ENCODE measurements around the gene KCNAB1.
"Not testable (repeated sequence)": the region's sequence is repeated elsewhere in the genome, so short reads cannot be mapped to it uniquely, and the experiment has no call there.

Gene KCNAB1

DNA sequence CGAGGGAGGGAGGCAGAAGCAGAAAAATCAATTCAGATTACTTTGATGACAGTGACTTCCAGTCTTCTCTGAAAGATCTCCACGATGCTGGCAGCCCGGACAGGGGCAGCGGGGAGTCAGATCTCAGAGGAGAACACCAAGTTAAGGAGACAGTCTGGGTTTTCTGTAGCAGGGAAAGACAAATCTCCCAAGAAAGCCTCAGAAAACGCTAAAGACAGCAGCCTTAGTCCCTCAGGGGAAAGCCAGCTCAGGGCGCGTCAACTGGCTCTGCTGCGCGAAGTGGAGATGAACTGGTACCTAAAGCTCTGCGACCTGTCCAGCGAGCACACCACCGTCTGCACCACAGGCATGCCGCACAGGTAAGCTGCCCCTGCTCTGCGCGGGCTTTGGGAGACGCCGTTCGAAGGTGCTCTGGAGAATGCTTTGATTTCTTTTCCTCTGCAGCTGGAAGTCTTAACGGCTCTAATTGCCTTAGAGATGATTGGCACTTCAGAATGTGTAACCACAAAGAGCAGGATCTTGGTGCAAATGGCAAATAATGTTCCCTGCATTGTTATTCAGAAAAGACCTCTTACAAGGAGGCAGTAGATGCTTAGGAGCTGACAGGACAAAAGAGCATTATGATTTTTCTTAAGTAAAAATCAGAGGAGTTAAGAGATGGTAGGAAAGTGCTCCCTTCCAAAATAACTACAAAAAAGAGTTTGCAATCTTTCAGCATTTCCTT lies at the start of gene KCNAB1:
KCNAB1 (plus strand) TSS at position 51 of the 724 bp plus-strand sequence.
- no peak for DNase-seq (ENCODE audit: low read depth)
- no peak within 1 kb of the TSS for H3K4me3 ChIP-seq (ENCODE audit: low read depth, low read length)

- no peak for DNase-seq (ENCODE audit: low read depth)
- no peak overlapping the region for H3K4me3 ChIP-seq (ENCODE audit: low read depth, low read length)
These were observed 49.3 kb upstream of the KCNAB1 start for GRCh38 chr3:156071031-156071430.

DNA sequence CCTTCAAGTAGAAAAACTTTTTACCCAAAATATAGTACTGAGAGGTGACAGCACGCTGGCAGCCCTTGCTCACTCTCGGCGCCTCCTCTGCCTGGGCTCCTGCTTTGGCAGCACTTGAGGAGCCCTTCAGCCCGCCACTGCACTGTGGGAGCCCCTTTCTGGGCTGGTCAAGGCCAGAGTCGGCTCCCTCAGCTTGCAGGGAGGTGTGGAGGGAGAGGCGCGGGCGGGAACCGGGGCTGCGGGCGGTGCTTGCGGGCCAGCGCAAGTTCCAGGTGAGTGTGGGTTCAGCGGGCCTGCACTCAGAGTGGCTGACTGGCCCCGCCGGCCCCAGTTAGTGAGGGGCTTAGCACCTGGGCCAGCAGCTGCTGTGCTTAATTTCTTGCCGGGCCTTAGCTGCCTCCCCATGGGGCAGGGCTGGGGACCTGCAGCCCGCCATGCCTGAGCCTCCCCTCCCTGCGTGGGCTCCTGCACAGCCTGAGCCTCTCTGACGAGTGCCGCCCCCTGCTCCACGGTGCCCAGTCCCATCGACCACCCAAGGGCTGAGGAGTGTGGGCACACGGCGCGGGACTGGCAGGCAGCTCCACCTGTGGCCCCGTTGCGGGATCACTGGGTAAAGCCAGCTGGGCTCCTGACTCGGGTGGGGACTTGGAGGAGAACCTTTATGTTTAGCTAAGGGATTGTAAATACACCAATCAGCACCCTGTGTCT lies 47.3 kb upstream of the KCNAB1 start:
- H3K4me3 ChIP-seq (ENCODE audit: low read depth, low read length); DNase-seq (ENCODE audit: low read depth): not testable (repeated sequence)

- DNase-seq (ENCODE audit: low read depth): no peak
- no peak overlapping the region for H3K4me3 ChIP-seq (ENCODE audit: low read depth, low read length)
These were observed 30.3 kb upstream of the KCNAB1 start for GRCh38 chr3:156090126-156090525.

- no peak for DNase-seq (ENCODE audit: low read depth)
- no peak overlapping the region for H3K4me3 ChIP-seq (ENCODE audit: low read depth, low read length)
These were observed 26.4 kb upstream of the KCNAB1 start for GRCh38 chr3:156093964-156094363.

GRCh38 chr3:156094391-156094790 lies 26.0 kb upstream of the KCNAB1 start:
- H3K4me3 ChIP-seq (ENCODE audit: low read depth, low read length): no peak overlapping the region
- DNase-seq (ENCODE audit: low read depth): no peak

DNA sequence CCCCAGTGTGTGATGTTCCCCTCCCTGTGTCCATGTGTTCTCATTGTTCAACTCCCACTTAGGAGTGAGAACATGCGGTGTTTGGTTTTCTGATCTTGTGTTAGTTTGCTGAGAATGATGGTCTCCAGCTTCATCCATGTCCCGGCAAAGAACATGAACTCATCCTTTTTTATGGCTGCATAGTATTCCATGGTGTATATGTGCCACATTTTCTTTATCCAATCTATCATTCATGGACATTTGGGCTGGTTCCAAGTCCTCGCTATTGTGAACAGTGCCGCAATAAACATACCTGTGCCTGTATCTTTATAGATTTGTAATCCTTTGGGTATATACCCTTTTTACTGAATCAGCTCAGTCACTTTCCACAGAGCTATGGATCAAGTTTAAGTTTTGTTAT lies 24.7 kb upstream of the KCNAB1 start:
- DNase-seq (ENCODE audit: low read depth); H3K4me3 ChIP-seq (ENCODE audit: low read depth, low read length): not testable (repeated sequence)

- DNase-seq (ENCODE audit: low read depth): no peak
These were observed 21.8 kb upstream of the KCNAB1 start for GRCh38 chr3:156098437-156099035.

GRCh38 chr3:156099348-156099747 lies 21.0 kb upstream of the KCNAB1 start:
- H3K4me3 ChIP-seq (ENCODE audit: low read depth, low read length); DNase-seq (ENCODE audit: low read depth): not testable (repeated sequence)

More at GRCh38 chr3:156098437-156099035, 21.8 kb upstream of the KCNAB1 start:
- no peak overlapping the region for H3K4me3 ChIP-seq (ENCODE audit: low read depth, low read length)

- not testable (repeated sequence) for H3K4me3 ChIP-seq (ENCODE audit: low read depth, low read length); DNase-seq (ENCODE audit: low read depth)
These were observed 20.4 kb upstream of the KCNAB1 start for GRCh38 chr3:156099984-156100383.

GRCh38 chr3:156102267-156102931 lies 18.0 kb upstream of the KCNAB1 start:
- DNase-seq (ENCODE audit: low read depth): no peak
- no peak overlapping the region for H3K4me3 ChIP-seq (ENCODE audit: low read depth, low read length)

- H3K4me3 ChIP-seq (ENCODE audit: low read depth, low read length): no peak overlapping the region
- DNase-seq (ENCODE audit: low read depth): no peak
These were observed 13.5 kb upstream of the KCNAB1 start for GRCh38 chr3:156106721-156107373.

DNA sequence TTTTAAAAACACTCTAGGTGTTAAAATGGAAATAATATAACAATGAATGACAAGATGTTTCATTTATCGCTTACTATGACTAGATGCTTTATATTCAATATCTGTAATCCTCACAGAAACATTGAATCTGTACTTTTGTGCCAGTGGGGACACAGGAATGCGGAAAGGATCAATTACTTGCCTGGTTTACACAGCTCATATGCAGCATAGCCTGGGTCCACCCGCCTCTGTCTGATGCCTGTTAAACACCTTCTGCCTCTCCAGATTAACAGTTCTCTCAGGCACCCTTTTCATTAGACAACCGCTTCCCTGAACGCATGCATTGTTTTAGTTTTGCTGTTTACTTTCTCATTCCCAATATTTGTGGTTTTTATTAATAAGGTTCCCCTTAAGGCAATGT lies 12.9 kb upstream of the KCNAB1 start:
- DNase-seq (ENCODE audit: low read depth): no peak
- no peak overlapping the region for H3K4me3 ChIP-seq (ENCODE audit: low read depth, low read length)

- no peak for DNase-seq (ENCODE audit: low read depth)
- no peak overlapping the region for H3K4me3 ChIP-seq (ENCODE audit: low read depth, low read length)
These were observed 11.8 kb upstream of the KCNAB1 start for GRCh38 chr3:156108616-156109015.

- no peak overlapping the region for H3K4me3 ChIP-seq (ENCODE audit: low read depth, low read length)
- no peak for DNase-seq (ENCODE audit: low read depth)
These were observed 10.4 kb upstream of the KCNAB1 start for GRCh38 chr3:156109989-156110388.

DNA sequence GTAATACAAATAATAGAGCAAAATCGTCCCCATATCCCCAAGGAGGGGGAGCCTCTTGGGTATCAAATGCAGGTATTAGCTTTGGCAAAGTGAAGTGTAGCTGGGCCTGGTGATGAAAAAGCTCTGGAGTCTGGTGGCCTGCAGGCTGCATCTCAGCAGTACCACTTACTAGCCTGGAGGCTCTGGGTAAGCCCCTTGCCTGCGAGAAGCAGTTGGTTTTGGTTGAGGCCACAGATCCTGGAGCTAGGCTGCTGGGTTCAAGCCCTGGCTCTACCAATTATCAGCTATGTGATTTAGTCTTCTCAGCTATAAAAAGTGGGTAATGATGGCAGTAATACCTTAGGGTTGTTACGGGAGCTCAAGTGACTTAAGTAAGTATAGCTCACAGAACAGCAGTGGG lies 6.1 kb downstream of the KCNAB1 start:
- DNase-seq (ENCODE audit: low read depth): no peak
- H3K4me3 ChIP-seq (ENCODE audit: low read depth, low read length): no peak overlapping the region

- no peak for DNase-seq (ENCODE audit: low read depth)
- no peak overlapping the region for H3K4me3 ChIP-seq (ENCODE audit: low read depth, low read length)
These were observed 10.9 kb downstream of the KCNAB1 start for GRCh38 chr3:156131241-156131640.

DNA sequence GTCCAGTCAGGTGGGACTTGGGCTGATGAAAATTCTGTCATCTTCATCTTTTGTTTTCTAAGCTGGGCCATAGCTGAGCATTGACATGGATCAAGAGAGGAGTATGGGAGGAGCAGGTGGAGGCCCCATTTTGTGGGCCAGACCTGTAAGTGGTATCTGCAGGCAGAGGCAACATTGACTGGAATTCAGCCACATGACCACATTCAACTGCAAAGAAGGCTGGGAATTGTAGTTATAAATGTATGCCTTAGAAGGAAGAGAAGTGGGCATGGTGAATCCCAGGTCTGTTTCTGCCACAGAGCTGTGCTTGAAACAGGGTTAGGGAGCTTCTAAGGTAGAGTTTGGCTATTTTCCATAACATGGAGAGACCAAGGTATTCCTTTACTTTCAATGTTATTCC lies 11.4 kb downstream of the KCNAB1 start:
- no peak for DNase-seq (ENCODE audit: low read depth)
- no peak overlapping the region for H3K4me3 ChIP-seq (ENCODE audit: low read depth, low read length)

- no peak for DNase-seq (ENCODE audit: low read depth)
- no peak overlapping the region for H3K4me3 ChIP-seq (ENCODE audit: low read depth, low read length)
These were observed 11.9 kb downstream of the KCNAB1 start for GRCh38 chr3:156132313-156132712.

DNA sequence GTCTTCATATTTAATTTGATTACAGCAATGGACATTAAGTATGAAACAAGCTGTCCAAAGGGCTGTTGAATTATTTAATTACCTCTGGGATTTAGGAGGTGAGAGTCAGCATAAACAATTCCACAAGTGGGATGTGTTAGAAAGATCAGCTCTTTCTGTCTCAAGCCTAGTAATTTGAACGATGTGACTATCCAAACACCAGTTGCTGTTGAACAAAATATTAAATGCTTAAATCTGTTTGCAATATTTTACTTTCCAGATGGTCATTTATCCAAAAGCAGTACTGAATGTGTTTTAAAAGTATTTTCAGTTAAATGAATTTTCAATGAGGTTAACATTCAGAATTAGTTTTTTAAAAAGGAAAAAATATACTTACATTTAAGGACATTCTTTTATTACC lies 12.7 kb downstream of the KCNAB1 start:
- no peak overlapping the region for H3K4me3 ChIP-seq (ENCODE audit: low read depth, low read length)
- DNase-seq (ENCODE audit: low read depth): no peak

Data from skeletal muscle cell (primary cell).